GM19372 (cell line): ENCODE data around the gene NAA38.

Experiments
- ATAC-seq: cut with Tn5 transposase; IDR thresholded peaks from one replicate; pipeline ENCODE4 v1.9.1; 2021; ENCODE audit warnings: mild to moderate bottlenecking, low read depth, moderate library complexity; ENCODE audit not compliant: unreplicated experiment

The NAA38 gene

DNA sequence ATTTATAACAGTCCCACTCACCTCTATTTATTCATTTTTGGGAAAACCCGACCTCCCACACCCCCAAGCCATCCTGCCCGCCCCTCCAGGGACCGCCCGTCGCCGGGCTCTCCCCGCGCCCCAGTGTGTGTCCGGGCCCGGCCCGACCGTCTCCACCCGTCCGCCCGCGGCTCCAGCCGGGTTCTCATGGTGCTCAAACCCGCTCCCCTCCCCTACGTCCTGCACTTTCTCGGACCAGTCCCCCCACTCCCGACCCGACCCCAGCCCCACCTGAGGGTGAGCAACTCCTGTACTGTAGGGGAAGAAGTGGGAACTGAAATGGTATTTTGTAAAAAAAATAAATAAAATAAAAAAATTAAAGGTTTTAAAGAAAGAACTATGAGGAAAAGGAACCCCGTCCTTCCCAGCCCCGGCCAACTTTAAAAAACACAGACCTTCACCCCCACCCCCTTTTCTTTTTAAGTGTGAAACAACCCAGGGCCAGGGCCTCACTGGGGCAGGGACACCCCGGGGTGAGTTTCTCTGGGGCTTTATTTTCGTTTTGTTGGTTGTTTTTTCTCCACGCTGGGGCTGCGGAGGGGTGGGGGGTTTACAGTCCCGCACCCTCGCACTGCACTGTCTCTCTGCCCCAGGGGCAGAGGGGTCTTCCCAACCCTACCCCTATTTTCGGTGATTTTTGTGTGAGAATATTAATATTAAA is 3.1 kb downstream of the NAA38 start:
- no peak for ATAC-seq

DNA sequence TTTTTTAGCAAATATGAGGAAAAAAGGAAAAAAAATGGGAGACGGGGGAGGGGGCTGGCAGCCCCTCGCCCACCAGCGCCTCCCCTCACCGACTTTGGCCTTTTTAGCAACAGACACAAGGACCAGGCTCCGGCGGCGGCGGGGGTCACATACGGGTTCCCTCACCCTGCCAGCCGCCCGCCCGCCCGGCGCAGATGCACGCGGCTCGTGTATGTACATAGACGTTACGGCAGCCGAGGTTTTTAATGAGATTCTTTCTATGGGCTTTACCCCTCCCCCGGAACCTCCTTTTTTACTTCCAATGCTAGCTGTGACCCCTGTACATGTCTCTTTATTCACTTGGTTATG is 3.7 kb downstream of the NAA38 start:
- no peak for ATAC-seq

DNA sequence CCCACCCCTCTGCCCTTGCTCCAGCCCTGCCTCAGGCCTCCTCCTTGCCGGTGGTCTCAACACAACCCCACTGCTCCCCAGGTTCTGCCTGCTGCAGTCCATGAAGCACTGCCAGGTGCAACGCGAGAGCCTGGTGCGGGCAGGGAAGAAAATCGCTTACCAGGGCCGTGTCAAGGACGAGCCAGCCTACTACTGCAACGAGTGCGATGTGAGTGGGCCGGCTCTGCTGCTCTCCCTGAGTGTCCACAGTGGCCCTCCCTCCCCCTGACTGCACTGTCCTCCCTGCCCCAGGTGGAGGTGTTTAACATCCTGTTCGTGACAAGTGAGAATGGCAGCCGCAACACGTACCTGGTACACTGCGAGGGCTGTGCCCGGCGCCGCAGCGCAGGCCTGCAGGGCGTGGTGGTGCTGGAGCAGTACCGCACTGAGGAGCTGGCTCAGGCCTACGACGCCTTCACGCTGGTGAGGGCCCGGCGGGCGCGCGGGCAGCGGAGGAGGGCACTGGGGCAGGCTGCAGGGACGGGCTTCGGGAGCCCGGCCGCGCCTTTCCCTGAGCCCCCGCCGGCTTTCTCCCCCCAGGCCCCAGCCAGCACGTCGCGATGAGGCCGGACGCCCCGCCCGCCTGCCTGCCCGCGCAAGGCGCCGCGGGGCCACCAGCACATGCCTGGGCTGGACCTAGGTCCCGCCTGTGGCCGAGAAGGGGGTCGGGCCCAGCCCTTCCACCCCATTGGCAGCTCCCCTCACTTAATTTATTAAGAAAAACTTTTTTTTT is 4.3 kb downstream of the NAA38 start:
- no peak for ATAC-seq

DNA sequence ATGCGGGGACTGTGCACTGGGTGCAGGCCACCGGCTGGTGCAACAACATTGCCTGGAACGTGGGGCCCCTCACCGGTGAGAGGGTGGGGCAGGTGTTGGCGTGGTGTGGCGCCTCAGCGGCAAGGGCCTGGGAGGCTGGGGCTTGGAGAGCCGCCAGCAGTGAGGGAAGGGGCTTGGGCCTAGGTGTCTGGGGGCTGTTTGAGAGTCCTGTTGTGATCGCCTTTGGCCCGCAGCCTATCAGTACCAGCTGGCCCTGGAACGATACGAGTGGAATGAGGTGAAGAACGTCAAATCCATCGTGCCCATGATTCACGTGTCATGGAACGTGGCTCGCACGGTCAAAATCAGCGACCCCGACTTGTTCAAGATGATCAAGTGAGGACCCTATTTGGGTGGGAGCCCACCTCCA is 5.1 kb downstream of the NAA38 start:
- ATAC-seq: no peak

DNA sequence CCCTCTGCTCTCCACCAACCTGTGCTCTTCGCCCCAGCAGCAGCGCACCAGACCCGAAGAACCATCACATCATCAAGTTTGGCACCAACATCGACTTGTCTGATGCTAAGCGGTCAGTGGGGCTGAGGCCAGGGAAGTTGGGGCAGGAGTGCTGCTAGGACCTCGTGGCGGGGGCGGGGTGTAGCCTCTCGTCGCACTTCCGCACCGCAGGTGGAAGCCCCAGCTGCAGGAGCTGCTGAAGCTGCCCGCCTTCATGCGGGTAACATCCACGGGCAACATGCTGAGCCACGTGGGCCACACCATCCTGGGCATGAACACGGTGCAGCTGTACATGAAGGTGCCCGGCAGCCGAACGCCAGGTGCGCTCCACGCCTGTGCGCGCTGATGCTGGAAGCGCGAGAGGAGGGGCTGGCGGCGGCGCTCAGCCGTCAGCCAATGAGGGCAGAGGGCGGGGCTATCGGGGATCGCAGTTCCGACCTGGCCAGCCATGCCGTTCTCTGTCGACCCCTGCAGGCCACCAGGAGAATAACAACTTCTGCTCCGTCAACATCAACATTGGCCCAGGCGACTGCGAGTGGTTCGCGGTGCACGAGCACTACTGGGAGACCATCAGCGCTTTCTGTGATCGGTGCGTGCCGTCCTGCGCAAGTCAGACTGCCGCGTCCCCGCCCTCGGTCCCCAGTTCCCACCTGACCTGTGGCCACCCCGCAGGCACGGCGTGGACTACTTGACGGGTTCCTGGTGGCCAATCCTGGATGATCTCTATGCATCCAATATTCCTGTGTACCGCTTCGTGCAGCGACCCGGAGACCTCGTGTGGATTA is 5.7 kb downstream of the NAA38 start:
- peak; percentile 81 for ATAC-seq

DNA sequence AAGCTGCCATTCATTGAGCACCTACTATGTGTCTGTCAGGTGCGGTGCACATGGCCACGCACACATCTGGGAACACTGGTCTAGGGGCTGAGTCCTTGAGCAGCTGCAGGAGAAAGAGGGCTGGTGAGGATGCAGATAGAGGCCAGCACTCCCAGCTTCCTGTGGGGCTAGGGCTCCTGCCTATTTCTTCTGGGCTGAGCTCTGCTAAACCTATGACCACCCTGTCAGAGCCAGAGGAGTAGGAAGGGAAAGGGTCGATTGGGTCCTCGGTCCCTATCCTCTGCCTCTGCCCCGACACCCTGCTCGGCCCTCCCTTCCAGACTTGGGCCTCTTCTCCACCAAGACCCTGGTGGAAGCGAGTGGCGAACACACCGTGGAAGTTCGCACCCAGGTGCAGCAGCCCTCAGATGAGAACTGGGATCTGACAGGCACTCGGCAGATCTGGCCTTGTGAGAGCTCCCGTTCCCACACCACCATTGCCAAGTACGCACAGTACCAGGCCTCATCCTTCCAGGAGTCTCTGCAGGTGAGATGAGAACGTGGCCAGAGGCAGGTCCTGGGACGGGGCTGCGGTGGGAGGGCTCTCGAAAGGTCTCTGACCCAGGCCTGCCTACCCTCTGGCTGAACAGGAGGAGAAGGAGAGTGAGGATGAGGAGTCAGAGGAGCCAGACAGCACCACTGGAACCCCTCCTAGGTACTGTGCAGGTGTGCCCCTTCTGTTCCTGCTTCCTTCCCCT is 6.5 kb downstream of the NAA38 start:
- no peak for ATAC-seq

DNA sequence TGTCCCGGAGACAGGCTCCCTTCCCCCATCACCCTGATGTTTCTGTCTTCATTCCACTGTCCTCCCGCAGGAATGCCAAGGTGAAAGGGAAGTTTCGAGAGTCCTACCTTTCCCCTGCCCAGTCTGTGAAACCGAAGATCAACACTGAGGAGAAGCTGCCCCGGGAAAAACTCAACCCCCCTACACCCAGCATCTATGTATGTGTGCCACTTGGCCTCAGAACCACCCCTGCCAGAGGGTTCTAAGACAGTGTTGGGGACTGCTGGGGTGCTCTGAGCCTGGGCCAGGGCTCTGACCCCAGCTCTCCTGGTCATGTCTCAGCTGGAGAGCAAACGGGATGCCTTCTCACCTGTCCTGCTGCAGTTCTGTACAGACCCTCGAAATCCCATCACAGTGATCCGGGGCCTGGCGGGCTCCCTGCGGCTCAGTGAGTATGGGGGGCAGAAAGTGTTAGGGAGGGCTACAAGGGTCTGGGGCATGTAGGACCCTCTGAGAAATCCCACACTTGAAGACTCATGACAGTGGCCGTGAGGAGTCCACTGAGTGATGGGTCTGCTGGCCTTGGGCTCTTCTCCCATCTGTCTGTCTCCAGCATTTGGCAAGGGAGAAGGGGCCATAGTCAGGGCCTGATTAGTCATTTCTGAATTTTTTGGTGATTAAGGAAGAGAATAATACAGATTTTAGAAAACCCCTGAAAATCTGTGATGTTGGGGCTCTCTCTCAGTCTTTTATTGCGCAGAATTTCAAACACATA is 7.4 kb downstream of the NAA38 start:
- ATAC-seq: no peak

DNA sequence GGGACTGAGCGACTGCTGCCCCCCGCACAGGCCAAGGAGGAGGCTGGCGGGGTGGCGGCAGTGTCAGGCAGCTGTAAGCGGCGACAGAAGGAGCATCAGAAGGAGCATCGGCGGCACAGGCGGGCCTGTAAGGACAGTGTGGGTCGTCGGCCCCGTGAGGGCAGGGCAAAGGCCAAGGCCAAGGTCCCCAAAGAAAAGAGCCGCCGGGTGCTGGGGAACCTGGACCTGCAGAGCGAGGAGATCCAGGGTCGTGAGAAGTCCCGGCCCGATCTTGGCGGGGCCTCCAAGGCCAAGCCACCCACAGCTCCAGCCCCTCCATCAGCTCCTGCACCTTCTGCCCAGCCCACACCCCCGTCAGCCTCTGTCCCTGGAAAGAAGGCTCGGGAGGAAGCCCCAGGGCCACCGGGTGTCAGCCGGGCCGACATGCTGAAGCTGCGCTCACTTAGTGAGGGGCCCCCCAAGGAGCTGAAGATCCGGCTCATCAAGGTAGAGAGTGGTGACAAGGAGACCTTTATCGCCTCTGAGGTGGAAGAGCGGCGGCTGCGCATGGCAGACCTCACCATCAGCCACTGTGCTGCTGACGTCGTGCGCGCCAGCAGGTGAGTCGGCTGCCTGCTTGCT is 8.1 kb downstream of the NAA38 start:
- no peak for ATAC-seq

DNA sequence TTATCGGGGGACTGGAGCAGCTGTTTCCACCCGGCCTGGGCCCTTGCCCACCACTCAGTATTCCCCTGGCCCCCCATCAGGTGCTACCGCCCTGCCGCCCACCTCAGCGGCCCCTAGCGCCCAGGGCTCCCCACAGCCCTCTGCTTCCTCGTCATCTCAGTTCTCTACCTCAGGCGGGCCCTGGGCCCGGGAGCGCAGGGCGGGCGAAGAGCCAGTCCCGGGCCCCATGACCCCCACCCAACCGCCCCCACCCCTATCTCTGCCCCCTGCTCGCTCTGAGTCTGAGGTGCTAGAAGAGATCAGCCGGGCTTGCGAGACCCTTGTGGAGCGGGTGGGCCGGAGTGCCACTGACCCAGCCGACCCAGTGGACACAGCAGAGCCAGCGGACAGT is 8.6 kb downstream of the NAA38 start:
- ATAC-seq: no peak

DNA sequence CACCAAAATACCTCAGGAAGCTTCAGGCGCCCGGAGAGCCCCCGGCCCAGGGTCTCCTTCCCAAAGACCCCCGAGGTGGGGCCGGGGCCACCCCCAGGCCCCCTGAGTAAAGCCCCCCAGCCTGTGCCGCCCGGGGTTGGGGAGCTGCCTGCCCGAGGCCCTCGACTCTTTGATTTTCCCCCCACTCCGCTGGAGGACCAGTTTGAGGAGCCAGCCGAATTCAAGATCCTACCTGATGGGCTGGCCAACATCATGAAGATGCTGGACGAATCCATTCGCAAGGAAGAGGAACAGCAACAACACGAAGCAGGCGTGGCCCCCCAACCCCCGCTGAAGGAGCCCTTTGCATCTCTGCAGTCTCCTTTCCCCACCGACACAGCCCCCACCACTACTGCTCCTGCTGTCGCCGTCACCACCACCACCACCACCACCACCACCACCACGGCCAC is 9.2 kb downstream of the NAA38 start:
- no peak for ATAC-seq

DNA sequence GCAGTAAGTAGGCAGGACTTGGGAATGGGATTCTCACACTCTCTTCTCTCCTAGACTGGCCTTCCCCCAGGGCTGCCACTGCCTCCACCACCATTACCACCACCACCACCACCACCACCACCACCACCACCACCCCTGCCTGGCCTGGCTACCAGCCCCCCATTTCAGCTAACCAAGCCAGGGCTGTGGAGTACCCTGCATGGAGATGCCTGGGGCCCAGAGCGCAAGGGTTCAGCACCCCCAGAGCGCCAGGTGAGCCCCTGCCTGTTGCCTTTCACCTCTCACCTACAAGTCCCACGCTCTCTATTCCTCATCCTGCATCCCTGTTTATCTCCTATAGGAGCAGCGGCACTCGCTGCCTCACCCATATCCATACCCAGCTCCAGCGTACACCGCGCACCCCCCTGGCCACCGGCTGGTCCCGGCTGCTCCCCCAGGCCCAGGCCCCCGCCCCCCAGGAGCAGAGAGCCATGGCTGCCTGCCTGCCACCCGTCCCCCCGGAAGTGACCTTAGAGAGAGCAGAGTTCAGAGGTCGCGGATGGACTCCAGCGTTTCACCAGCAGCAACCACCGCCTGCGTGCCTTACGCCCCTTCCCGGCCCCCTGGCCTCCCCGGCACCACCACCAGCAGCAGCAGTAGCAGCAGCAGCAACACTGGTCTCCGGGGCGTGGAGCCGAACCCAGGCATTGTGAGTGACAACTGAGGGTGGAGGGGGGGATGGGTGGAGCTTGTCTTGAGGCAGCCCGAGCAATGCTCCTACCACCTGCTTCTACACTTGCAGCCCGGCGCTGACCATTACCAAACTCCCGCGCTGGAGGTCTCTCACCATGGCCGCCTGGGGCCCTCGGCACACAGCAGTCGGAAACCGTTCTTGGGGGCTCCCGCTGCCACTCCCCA is 10.3 kb downstream of the NAA38 start:
- no peak for ATAC-seq

DNA sequence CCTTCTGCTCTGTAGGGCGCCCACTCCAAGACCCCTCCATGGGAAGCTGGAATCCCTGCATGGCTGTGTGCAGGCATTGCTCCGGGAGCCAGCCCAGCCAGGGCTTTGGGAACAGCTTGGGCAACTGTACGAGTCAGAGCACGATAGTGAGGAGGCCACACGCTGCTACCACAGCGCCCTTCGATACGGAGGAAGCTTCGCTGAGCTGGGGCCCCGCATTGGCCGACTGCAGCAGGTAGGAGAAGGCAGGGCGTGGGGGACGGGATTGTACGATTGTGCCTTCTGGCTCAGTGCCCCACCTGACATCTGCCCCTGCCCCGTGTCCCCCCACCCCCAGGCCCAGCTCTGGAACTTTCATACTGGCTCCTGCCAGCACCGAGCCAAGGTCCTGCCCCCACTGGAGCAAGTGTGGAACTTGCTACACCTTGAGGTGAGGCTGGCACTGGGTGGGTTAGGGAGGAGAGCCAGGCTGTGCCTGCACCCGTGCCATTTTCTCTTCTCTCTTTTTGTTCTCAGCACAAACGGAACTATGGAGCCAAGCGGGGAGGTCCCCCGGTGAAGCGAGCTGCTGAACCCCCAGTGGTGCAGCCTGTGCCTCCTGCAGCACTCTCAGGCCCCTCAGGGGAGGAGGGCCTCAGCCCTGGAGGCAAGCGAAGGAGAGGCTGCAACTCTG is 11.2 kb downstream of the NAA38 start:
- ATAC-seq: no peak

DNA sequence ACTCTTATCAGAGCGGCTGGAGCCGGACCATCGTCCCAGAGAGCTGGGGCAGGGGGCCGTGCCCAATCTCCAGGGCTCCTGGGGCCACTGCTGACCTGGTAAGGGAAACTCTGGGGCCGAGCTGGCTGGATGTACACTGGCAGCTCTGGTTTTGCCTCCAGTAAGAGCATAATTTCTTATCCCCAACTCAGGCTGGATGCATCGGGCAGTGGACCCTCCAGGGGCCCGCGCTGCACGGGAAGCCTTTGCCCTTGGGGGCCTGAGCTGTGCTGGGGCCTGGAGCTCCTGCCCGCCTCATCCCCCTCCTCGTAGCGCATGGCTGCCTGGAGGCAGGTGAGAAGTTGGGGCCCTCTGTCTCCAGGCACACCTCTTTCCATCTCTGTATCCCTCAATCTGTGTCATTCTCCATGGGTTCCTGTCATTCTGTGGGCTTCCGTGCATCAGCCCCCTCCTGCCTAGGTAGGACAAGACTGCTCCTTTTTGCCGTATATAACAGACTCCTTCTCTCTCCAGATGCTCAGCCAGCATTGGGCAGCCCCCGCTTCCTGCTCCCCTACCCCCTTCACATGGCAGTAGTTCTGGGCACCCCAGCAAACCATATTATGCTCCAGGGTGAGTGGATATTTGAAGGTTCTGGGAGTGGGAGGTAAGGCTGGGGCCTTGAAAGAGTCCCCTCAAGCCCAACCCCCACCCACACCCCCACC is 11.8 kb downstream of the NAA38 start:
- ATAC-seq: no peak

DNA sequence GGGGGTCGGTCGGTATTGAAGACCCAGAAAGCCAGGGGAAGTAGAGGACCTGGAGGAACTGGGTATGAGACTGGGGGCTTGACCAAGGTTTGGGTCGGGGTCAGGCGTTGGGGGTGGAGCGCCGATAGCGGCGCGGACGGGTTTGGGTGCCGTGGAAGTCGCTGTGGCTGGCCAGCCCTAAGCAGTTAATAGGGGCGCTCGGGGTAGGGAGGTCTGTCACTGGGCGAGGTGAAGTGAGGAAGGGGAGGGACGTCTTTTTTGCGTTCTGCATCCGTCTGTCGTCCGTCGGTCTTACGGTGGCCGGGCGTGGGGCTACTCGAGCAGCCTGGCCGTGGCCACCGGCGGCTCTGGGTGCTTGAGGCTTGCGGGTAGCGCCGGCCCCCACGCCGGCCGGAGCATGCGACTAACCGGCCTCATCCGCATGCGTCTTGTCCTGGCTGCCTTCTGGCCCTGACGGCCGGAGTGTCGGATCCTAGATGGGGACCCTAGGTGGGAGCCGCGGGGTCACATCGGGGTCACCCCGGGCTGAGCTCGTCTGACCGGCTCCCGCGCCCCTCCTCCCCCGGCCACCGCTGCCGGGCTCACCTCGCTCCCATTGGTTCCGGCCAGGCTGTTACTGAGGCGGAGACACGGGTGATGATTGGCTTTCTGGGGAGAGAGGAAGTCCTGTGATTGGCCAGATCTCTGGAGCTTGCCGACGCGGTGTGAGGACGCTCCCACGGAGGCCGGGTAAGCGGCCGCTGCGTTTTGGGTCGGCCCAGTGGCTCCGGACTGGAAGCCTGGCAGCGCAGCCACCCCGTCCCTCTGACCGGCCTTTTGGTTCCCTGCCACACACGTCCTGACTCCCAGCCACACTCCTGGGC is 12.8 kb downstream of the NAA38 start:
- ATAC-seq: peak; percentile 49

DNA sequence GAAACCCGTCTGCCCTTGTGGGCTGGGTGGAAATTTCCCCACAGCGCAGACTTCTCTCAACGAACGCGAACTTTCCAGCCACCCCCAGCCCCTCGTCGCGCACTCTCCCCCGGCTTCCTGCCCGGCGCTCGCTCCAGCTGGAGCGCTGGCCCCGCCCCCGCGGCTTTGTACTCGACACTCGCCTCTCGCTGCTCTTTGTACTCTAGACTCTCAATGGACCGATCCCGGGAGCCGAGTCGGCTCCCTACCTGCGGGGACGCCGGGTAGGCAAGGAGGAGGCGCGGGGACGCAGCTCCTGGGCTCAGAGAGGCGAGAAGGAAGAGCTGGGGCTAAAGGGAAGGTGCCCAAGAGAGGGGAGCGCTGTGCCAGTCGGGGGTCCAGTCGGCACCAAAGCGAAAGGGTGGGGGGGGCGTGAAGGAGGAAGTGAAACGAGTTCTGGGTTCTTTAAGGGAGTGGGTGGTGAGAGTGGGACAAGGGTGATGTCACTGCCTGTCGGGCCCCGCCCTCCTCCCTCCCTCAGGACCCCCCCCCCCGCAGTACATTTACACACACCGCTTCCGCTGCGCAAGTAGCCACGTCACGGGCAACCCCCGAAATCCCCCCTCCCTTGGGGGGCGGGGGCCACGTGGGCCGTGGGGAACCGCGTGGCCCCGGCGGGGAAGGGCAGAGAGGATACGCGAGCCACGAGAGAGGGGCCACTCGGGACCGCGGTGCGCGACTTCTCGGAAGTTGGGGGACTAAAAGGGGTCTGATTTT is 13.6 kb downstream of the NAA38 start:
- ATAC-seq: peak; percentile 36

DNA sequence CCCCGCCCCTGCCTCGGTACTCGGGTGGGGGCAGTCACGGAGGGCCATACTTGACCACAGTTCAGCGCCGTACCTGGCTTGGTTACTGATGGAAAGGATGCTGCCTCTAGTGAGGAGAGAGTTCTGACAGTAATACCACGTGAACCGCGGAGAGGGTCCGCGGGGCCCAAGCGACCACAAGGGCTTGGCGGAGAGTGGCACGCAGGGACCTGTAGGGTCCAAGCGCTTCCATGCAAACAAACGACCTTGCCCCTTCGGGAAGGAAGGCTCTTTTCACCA is 14.2 kb downstream of the NAA38 start:
- ATAC-seq: peak; percentile 2
